GM15510 (cell line): Measurements from ENCODE around the gene H3-3A.
A peak's percentile ranks its signal among the peaks of the same experiment; 100 is the strongest.

Experiments used
- POLR2A ChIP-seq: IDR thresholded peaks from 3 replicates; pipeline ENCODE4 v1.6.1; 2011; ENCODE audit warnings: borderline replicate concordance; ENCODE audit not compliant: insufficient read length; ENCODE audit errors: extremely low read depth

The H3-3A gene

GRCh38 chr1:226095286-226095685, 32.8 kb downstream of the H3-3A start:
- TF ChIP-seq POLR2A: no peak

GRCh38 chr1:226097866-226098625, 35.5 kb downstream of the H3-3A start:
- no peak for TF ChIP-seq POLR2A

GRCh38 chr1:226098870-226099835, 36.6 kb downstream of the H3-3A start:
- no peak for TF ChIP-seq POLR2A

GRCh38 chr1:226100436-226101391, 38.2 kb downstream of the H3-3A start:
- TF ChIP-seq POLR2A: no peak

- TF ChIP-seq POLR2A: no peak
These were observed 42.2 kb downstream of the H3-3A start for GRCh38 chr1:226104671-226105121.

- TF ChIP-seq POLR2A: no peak
These were observed 45.2 kb downstream of the H3-3A start for GRCh38 chr1:226107471-226108460.

- no peak for TF ChIP-seq POLR2A
These were observed 46.7 kb downstream of the H3-3A start for GRCh38 chr1:226108935-226109828.

GRCh38 chr1:226109829-226110248, 47.3 kb downstream of the H3-3A start:
- peak; percentile 65 for TF ChIP-seq POLR2A

GRCh38 chr1:226110249-226111097, 48.0 kb downstream of the H3-3A start:
- peak; percentile 69 for TF ChIP-seq POLR2A

- TF ChIP-seq POLR2A: no peak
These were observed 48.8 kb downstream of the H3-3A start for GRCh38 chr1:226111098-226111882.

GRCh38 chr1:226111883-226112261, 49.4 kb downstream of the H3-3A start:
- no peak for TF ChIP-seq POLR2A
